AG09319 (cell line): ENCODE measurements around the gene RPLP2.
A peak's percentile ranks its signal among the peaks of the same experiment; 100 is the strongest.

ENCODE experiments used
- DNase-seq: peaks from one replicate; pipeline ENCODE4 v3.0.0-alpha.2; 2010; ENCODE audit warnings: low read depth; ENCODE audit errors: extremely low read depth
- CTCF ChIP-seq: IDR thresholded peaks from 2 replicates; pipeline ENCODE4 v1.5.1; 2011; ENCODE audit warnings: low read depth, mild to moderate bottlenecking, inconsistent platforms, low read length, moderate library complexity

The RPLP2 gene

GRCh38 chr11:764322-765024 is 45.3 kb upstream of the RPLP2 start:
- TF ChIP-seq CTCF = no peak
- DNase-seq = no peak

- DNase-seq = no peak
- peak; percentile 48 for TF ChIP-seq CTCF
These were observed 44.6 kb upstream of the RPLP2 start for GRCh38 chr11:765025-765801.

GRCh38 chr11:765802-766091 is 44.0 kb upstream of the RPLP2 start:
- no peak for DNase-seq
- no peak for TF ChIP-seq CTCF

GRCh38 chr11:766106-766935 is 43.4 kb upstream of the RPLP2 start:
- no peak for TF ChIP-seq CTCF
- DNase-seq = no peak

GRCh38 chr11:766936-767210 is 42.9 kb upstream of the RPLP2 start:
- no peak for TF ChIP-seq CTCF
- no peak for DNase-seq

GRCh38 chr11:767238-767637 is 42.5 kb upstream of the RPLP2 start:
- no peak for DNase-seq
- TF ChIP-seq CTCF = no peak

- DNase-seq = no peak
- no peak for TF ChIP-seq CTCF
These were observed 39.7 kb upstream of the RPLP2 start for GRCh38 chr11:769887-770641.
